ENCODE results near the gene ALOX5AP.

DNA sequence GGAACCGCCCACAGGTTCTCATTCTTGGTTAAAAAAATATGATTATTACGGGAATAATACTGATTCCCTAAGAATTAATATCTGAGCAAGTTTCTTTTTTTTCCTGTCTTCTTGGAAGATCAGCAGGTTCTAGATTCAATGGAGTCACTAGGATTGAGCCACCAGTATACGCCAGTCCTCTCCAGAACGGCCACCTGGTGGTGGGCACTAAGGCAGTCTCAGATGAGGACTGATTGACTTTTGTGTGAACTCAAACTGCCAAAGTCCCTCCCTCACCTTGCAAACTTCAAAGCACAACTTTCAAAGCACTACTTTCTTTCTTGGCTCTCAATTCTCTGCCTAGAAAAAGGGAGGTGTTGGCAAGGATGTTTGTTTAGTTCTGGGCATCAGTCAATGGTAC lies 33.3 kb upstream of the ALOX5AP start:
- TF ChIP-seq, protein P1, sequence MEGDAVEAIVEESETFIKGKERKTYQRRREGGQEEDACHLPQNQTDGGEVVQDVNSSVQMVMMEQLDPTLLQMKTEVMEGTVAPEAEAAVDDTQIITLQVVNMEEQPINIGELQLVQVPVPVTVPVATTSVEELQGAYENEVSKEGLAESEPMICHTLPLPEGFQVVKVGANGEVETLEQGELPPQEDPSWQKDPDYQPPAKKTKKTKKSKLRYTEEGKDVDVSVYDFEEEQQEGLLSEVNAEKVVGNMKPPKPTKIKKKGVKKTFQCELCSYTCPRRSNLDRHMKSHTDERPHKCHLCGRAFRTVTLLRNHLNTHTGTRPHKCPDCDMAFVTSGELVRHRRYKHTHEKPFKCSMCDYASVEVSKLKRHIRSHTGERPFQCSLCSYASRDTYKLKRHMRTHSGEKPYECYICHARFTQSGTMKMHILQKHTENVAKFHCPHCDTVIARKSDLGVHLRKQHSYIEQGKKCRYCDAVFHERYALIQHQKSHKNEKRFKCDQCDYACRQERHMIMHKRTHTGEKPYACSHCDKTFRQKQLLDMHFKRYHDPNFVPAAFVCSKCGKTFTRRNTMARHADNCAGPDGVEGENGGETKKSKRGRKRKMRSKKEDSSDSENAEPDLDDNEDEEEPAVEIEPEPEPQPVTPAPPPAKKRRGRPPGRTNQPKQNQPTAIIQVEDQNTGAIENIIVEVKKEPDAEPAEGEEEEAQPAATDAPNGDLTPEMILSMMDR (IDR thresholded peaks at IDR 0.05) = no peak
- no peak for TF ChIP-seq POLR2A (IDR thresholded peaks at IDR 0.05)

All from right lobe of liver (tissue), 4 donors.